A549 (cell line): ENCODE measurements around the gene INF2. TPM values are rescaled to one million over a fixed set of nuclear protein-coding genes. Genes with fewer than 3 reads are reported as not detected.
"Not testable (repeated sequence)": the region's sequence is repeated elsewhere in the genome, so short reads cannot be mapped to it uniquely, and the experiment has no call there.

Source experiments
- ATAC-seq, 2 experiments: fragments of 200-7000 bp in 1 of 2; fragments of >200 bp in 1 of 2; cut with Nextera tagmentation in 1 of 2; cut with Tn5 transposase in 1 of 2; 3 replicates each; pipeline versions ENCODE4 v1.8.0 to v1.9.1; 2018 to 2020; ENCODE audit warnings: mild to moderate bottlenecking in 1 of 2, moderate library complexity in 1 of 2
- CTCF ChIA-PET: fragments of 300-600 bp; sonication (Branson Sonifier 250); formaldehyde crosslinking; extraction: SDS; loops from one replicate; lab custom pipeline; 2021; ENCODE audit warnings: antibody characterized with exemption, inconsistent platforms; lab: Yijun Ruan, JAX
- POLR2A ChIA-PET: fragments of 350-600 bp; formaldehyde crosslinking; extraction: SDS; loops from one replicate; lab custom pipeline; 2021; ENCODE audit warnings: antibody characterized with exemption, inconsistent platforms; lab: Yijun Ruan, JAX
- DNase-seq, 2 experiments: peaks; one replicate each; pipeline versions ENCODE4 v3.0.0 to v3.0.0-alpha.2; 2011 to 2016; ENCODE audit warnings: low read depth in 1 of 2, low spot score in 1 of 2
- FAIRE-seq: peaks from 2 replicates; lab custom pipeline; 2011; peaks lifted over from hg19 to GRCh38; lab: Jason Lieb, UNC
- H3K27ac ChIP-seq, 2 experiments: fragments of >200 bp; sonication (Bioruptor Twin); formaldehyde crosslinking; 3 replicates each; pipeline ENCODE4 v1.5.1; 2016 to 2017
- H3K4me1 ChIP-seq: fragments of >200 bp; sonication (Bioruptor Twin); formaldehyde crosslinking; 3 replicates; pipeline ENCODE4 v1.6.1; 2016
- H3K4me2 ChIP-seq: fragments of >200 bp; sonication (Bioruptor Twin); formaldehyde crosslinking; 3 replicates; pipeline ENCODE4 v1.6.1; 2016
- H3K4me3 ChIP-seq: fragments of >200 bp; sonication (Bioruptor Twin); formaldehyde crosslinking; 3 replicates; pipeline ENCODE4 v1.5.1; 2016
- H3K9me3 ChIP-seq: fragments of >200 bp; sonication (Bioruptor Twin); formaldehyde crosslinking; 3 replicates; pipeline ENCODE4 v1.6.1; 2016
- BCL3 ChIP-seq: fragments of >200 bp; sonication (Bioruptor Twin); formaldehyde crosslinking; IDR thresholded peaks from 3 replicates; pipeline ENCODE4 v1.6.1; 2016
- FOXS1 ChIP-seq: fragments of 250-450 bp; sonication (Bioruptor Pico); IDR thresholded peaks from 2 replicates; pipeline ENCODE4 v1.5.0; 2020; ENCODE audit warnings: mild to moderate bottlenecking, moderate library complexity
- HEYL ChIP-seq: fragments of 250-450 bp; sonication (Bioruptor Pico); IDR thresholded peaks from 2 replicates; pipeline ENCODE4 v1.8.0; 2021; ENCODE audit warnings: mild to moderate bottlenecking, moderate library complexity
- JUN ChIP-seq, 2 experiments: fragments of >200 bp; sonication (Bioruptor Twin); formaldehyde crosslinking; IDR thresholded peaks; 2 replicates in 1 of 2; 3 replicates in 1 of 2; pipeline ENCODE4 v1.6.1; 2016 to 2017
- JUNB ChIP-seq: fragments of >200 bp; sonication (Bioruptor Twin); formaldehyde crosslinking; IDR thresholded peaks from 2 replicates; pipeline ENCODE4 v1.6.1; 2016
- NFE2L2 ChIP-seq: fragments of 150-350 bp; conservative IDR thresholded peaks from 2 replicates; pipeline ENCODE4 v1.6.1; 2014; ENCODE audit warnings: low read length
- NPAS2 ChIP-seq: fragments of 250-450 bp; sonication (Bioruptor Pico); IDR thresholded peaks from 2 replicates; pipeline ENCODE4 v1.8.0; 2022; ENCODE audit warnings: mild to moderate bottlenecking, moderate library complexity, borderline replicate concordance
- NR3C1 ChIP-seq: fragments of >200 bp; sonication (Bioruptor Twin); formaldehyde crosslinking; IDR thresholded peaks from 3 replicates; pipeline ENCODE4 v1.6.1; 2017
- PHF8 ChIP-seq: fragments of 200-600 bp; sonication (generic); IDR thresholded peaks from 2 replicates; pipeline ENCODE4 v1.6.1; 2016; ENCODE audit warnings: low read depth, mild to moderate bottlenecking, antibody characterized with exemption, moderate library complexity, borderline replicate concordance
- RCOR1 ChIP-seq: fragments of 150-350 bp; IDR thresholded peaks from 2 replicates; pipeline ENCODE4 v1.6.1; 2014; ENCODE audit warnings: antibody characterized with exemption, low read length, low read depth
- RFX5 ChIP-seq: fragments of 450-650 bp; IDR thresholded peaks from 2 replicates; pipeline ENCODE4 v1.7.1; 2014; ENCODE audit warnings: antibody characterized with exemption, mild to moderate bottlenecking, moderate library complexity
- SREBF2 ChIP-seq: fragments of 450-650 bp; IDR thresholded peaks from 2 replicates; pipeline ENCODE4 v1.6.1; 2014; ENCODE audit warnings: mild to moderate bottlenecking, moderate library complexity
- TFCP2L1 ChIP-seq: fragments of 250-450 bp; sonication (Bioruptor Pico); IDR thresholded peaks from 2 replicates; pipeline ENCODE4 v1.5.0; 2021; ENCODE audit warnings: mild to moderate bottlenecking
- TP53 ChIP-seq: fragments of 250-450 bp; sonication (Bioruptor Pico); IDR thresholded peaks from 2 replicates; pipeline ENCODE4 v1.5.0; 2021; ENCODE audit warnings: mild to moderate bottlenecking, moderate library complexity
- ZC3H11A ChIP-seq: fragments of 450-650 bp; IDR thresholded peaks from 2 replicates; pipeline ENCODE4 v1.6.1; 2014; ENCODE audit warnings: antibody characterized with exemption, mild to moderate bottlenecking
- WGBS: methylation state at CpG from one replicate; pipeline ENCODE4 v1.1.6; 2017; ENCODE audit errors: missing lambda C conversion rate; 5-methylcytosine and 5-hydroxymethylcytosine counted together
- polyA plus RNA-seq, 4 experiments: library from polyadenylated mRNA; depleted of rRNA in 3 of 4; stranded (reverse); fragments of >200 nt; fragmentation: RNase III in 1 of 4; extraction: RNeasy Plus Mini Kit Qiagen cat#74134 plus additional on column Dnase treatment in 1 of 4; gene quantifications; 2 replicates in 3 of 4; 3 replicates in 1 of 4; pipeline ENCODE4 v1.2.3, GENCODE V29; 2011 to 2017
- TF ChIP-seq, protein P1 (sequence below): fragments of 150-350 bp; IDR thresholded peaks from 2 replicates; pipeline ENCODE4 v1.6.1; 2014; ENCODE audit warnings: low read depth, mild to moderate bottlenecking, low read length

INF2 gene
- polyA plus RNA-seq, 2 of the 4 experiments (the other 2 are of a cell fraction) = 24.7 to 71.2 TPM

DNA sequence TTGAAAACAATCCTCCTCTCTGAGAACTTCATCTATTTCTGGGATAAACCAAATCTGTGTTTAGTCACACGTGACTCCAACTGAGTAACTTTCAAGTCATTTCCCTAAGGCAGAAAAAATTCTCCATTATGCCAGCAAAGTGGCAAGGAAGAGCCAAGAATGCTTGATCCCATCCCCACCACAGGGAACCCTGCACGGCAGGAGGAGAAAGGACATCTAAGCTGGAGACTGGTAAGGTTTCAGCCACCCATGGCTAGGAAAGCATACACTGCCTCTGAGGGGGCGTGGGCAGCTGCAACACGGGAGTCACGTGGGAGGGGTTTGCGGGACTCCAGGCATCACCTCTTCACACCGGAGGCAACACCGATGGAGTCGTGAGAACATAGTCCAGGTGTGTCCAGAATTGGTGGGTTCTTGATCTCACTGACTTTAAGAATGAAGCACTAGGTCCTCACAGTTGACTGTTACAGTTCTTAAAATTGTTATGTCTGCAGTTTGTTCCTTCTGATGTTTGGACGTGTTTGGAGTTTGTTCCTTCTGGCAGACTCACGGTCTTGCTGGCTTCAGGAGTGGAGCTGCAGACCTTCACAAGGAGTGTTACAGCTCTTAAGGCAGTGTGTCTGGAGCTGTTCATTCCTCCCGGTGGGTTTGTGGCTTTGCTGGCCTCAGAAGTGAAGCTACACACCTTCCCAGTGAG is 60.8 kb downstream of the INF2 start:
- WGBS = 81% methylated on average over 12 of the region's 12 CpGs
- FAIRE-seq (no peak), DNase-seq (no peak), ATAC-seq (no peak)
- H3K4me2 ChIP-seq = no peak overlapping the region
- no peak for TF ChIP-seq FOXS1 (CRISPR knock-in tag)
- H3K4me1 ChIP-seq = peaks cover 28% of the 10 kb centered on the region
- CTCF ChIA-PET = interaction anchor here (0.7 to 4.7 kb wide), 4 partner anchors 14 to 84 kb away, joined by 3 to 31 read pairs (median 4); partner anchors contain the start of gene ADSS1
- no peak overlapping the region for H3K4me3 ChIP-seq
- POLR2A ChIA-PET = no interaction called here
- peak overlapping the region in 1 of 2 experiments; percentile 25; a peak in 1 of 6 replicates for H3K27ac ChIP-seq
- no peaks in the 10 kb centered on the region; the same call in 2 of the 3 replicates for H3K9me3 ChIP-seq

DNA sequence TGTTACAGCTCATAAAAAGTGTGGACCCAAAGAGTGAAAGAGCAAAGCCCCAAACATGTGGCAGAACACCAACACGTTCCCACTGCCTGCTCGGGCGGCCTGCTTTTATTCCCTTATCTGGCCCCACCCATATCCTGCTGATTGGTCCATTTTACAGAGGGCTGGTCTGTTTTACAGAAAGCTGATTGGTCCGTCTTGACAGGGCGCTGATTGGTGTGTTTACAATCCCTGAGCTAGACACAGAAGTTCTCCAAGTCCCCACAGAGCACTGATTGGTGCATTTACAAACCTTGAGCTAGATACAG is 61.3 kb downstream of the INF2 start:
- CTCF ChIA-PET = interaction anchor here (0.7 to 4.7 kb wide), 4 partner anchors 14 to 85 kb away, joined by 3 to 31 read pairs (median 4); partner anchors contain the start of gene ADSS1
- peaks cover 28% of the 10 kb centered on the region for H3K4me1 ChIP-seq
- WGBS = 85% methylated on average over 5 of the region's 5 CpGs
- peak in 1 of 2 experiments; percentile 48 for DNase-seq
- H3K4me3 ChIP-seq, ATAC-seq, H3K4me2 ChIP-seq, FAIRE-seq, H3K27ac ChIP-seq, H3K9me3 ChIP-seq: not testable (repeated sequence)
- POLR2A ChIA-PET = interaction anchor here (0.9 kb wide), 1 partner anchor 220 kb away, joined by 3 read pairs; no protein-coding TSS in a partner anchor

GRCh38 chr14:104751539-104752422 is 62.4 kb downstream of the INF2 start:
- H3K9me3 ChIP-seq = no peaks in the 10 kb centered on the region; the same call in 2 of the 3 replicates
- DNase-seq (no peak), FAIRE-seq (no peak), ATAC-seq (no peak)
- 0 out of 2 replicates have a peak, but pooled peaks have one; percentile 12 for TF ChIP-seq TFCP2L1 (CRISPR knock-in tag)
- TF ChIP-seq RCOR1 = no peak
- ChIA-PET POLR2A (interaction anchor here (0.9 to 1.4 kb wide), 7 partner anchors 17 to 219 kb away, joined by 3 to 7 read pairs (median 4); no protein-coding TSS in a partner anchor), CTCF (interaction anchor here (0.6 to 5.1 kb wide), 9 partner anchors 11 to 86 kb away, joined by 3 to 41 read pairs (median 4); partner anchors contain the start of gene ADSS1)
- H3K27ac ChIP-seq = peak overlapping the region; percentile 70 to 89
- 73% methylated on average over 61 of the region's 90 CpGs for WGBS
- peak overlapping the region; percentile 49 for H3K4me3 ChIP-seq
- H3K4me1 ChIP-seq = peaks cover 28% of the 10 kb centered on the region
- peak overlapping the region; percentile 88 for H3K4me2 ChIP-seq

DNA sequence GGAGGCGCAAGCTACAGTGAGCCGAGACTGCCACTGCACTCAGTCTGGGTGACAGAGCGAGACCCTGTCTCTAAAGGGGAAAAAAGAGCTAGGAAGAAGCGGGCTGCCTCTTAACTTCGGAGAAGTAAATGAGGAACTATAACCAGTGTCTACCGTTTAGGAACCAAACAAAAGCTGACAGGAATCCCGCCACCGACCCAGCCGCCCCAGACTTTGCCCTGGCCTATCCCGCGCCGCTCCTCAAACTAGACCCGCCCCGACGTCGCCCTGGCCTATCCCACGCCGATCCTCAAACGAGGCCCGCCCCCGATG is 63.0 kb downstream of the INF2 start:
- ATAC-seq (peak; percentile 40 to 93), DNase-seq (peak in 1 of 2 experiments; percentile 95), FAIRE-seq (no peak)
- ChIA-PET CTCF (interaction anchor here (0.6 to 5.1 kb wide), 7 partner anchors 12 to 78 kb away, joined by 3 to 41 read pairs (median 4); no protein-coding TSS in a partner anchor), POLR2A (interaction anchor here (0.6 to 1.4 kb wide), 8 partner anchors 18 to 268 kb away, joined by 3 to 7 read pairs (median 4); partner anchors contain the start of gene CDCA4)
- H3K4me3 ChIP-seq = peak overlapping the region; percentile 49
- TF ChIP-seq BCL3 (no peak), TP53 (CRISPR knock-in tag) (no peak), ZC3H11A (no peak), PHF8 (no peak), HEYL (CRISPR knock-in tag) (no peak), NFE2L2 (no peak), NR3C1 (no peak), RFX5 (no peak), JUNB (no peak), JUN (IDR thresholded peaks at IDR 0.05) (no peak), SREBF2 (no peak), NPAS2 (CRISPR knock-in tag) (no peak)
- TF ChIP-seq, protein P1, sequence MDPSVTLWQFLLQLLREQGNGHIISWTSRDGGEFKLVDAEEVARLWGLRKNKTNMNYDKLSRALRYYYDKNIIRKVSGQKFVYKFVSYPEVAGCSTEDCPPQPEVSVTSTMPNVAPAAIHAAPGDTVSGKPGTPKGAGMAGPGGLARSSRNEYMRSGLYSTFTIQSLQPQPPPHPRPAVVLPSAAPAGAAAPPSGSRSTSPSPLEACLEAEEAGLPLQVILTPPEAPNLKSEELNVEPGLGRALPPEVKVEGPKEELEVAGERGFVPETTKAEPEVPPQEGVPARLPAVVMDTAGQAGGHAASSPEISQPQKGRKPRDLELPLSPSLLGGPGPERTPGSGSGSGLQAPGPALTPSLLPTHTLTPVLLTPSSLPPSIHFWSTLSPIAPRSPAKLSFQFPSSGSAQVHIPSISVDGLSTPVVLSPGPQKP = no peak
- H3K4me2 ChIP-seq = peak overlapping the region; percentile 88
- H3K9me3 ChIP-seq = no peaks in the 10 kb centered on the region; the same call in 2 of the 3 replicates
- peaks cover 28% of the 10 kb centered on the region for H3K4me1 ChIP-seq
- 4% methylated on average over 20 of the region's 21 CpGs for WGBS
- H3K27ac ChIP-seq = peak overlapping the region; percentile 70 to 89
